HEK293 (cell line): ENCODE data around the gene MYO3A.

Experiments used
- CTCF ChIA-PET: fragments of 350-600 bp; formaldehyde crosslinking; extraction: SDS; loops from one replicate; lab custom pipeline; 2021; ENCODE audit warnings: antibody characterized with exemption; lab: Yijun Ruan, JAX
- POLR2A ChIA-PET: fragments of 300-600 bp; formaldehyde crosslinking; extraction: SDS; loops from one replicate; lab custom pipeline; 2020; ENCODE audit warnings: antibody characterized with exemption, inconsistent platforms; lab: Yijun Ruan, JAX
- H3K27ac ChIP-seq: fragments of 200-500 bp; sonication (Bioruptor generic); 2 replicates; pipeline ENCODE4 v1.5.1; 2014; ENCODE audit warnings: low read depth, low read length, control low read depth, inconsistent platforms; ENCODE audit errors: extremely low read depth
- H3K36me3 ChIP-seq, 2 experiments: fragments of 200-500 bp in 1 of 2; sonication (Bioruptor generic) in 1 of 2; 1 replicate in 1 of 2; 2 replicates in 1 of 2; pipeline ENCODE4 v1.5.1; 2014 to 2017; ENCODE audit warnings: inconsistent platforms in 2 of 2, low read length in 2 of 2; ENCODE audit not compliant: control insufficient read depth in 2 of 2, insufficient read depth in 1 of 2
- H3K4me1 ChIP-seq: fragments of 200-500 bp; sonication (Bioruptor generic); 2 replicates; pipeline ENCODE4 v1.5.1; 2014; ENCODE audit warnings: mild to moderate bottlenecking, low read length, inconsistent platforms; ENCODE audit not compliant: control insufficient read depth, insufficient read depth
- H3K4me3 ChIP-seq: 2 replicates; pipeline ENCODE4 v1.5.1; 2011; ENCODE audit warnings: low read depth, mild to moderate bottlenecking, control low read depth, low read length, moderate library complexity
- H3K9me3 ChIP-seq: fragments of 200-500 bp; sonication (Bioruptor generic); 2 replicates; pipeline ENCODE4 v1.5.1; 2014; ENCODE audit warnings: low read depth, low read length, inconsistent platforms; ENCODE audit not compliant: control insufficient read depth, insufficient read depth
- HOXC10 ChIP-seq: sonication (generic); formaldehyde crosslinking; IDR thresholded peaks from 2 replicates; pipeline ENCODE4 v1.8.1; 2023; ENCODE audit warnings: mild to moderate bottlenecking, missing genetic modification reagents
- MYNN ChIP-seq: fragments of 450-650 bp; formaldehyde crosslinking; IDR thresholded peaks from 2 replicates; pipeline ENCODE4 v1.5.1; 2016; ENCODE audit warnings: missing biosample characterization, missing genetic modification characterization, borderline replicate concordance
- PRDM1 ChIP-seq: fragments of 450-650 bp; formaldehyde crosslinking; IDR thresholded peaks from 2 replicates; pipeline ENCODE4; 2016; ENCODE audit warnings: missing biosample characterization, missing genetic modification characterization
- SALL2 ChIP-seq: fragments of 450-650 bp; formaldehyde crosslinking; IDR thresholded peaks from 2 replicates; pipeline ENCODE4 v1.5.0; 2017; ENCODE audit warnings: missing biosample characterization, mild to moderate bottlenecking, missing genetic modification characterization, borderline replicate concordance
- SETDB1 ChIP-seq: IDR thresholded peaks from one replicate; pipeline ENCODE4 v1.6.1; 2017; ENCODE audit warnings: mild to moderate bottlenecking, low read length, moderate library complexity, mixed read lengths; ENCODE audit not compliant: insufficient read length
- ZBTB1 ChIP-seq: fragments of 450-650 bp; formaldehyde crosslinking; IDR thresholded peaks from 2 replicates; pipeline ENCODE4 v1.5.1; 2016; ENCODE audit warnings: missing biosample characterization, missing genetic modification characterization
- ZBTB17 ChIP-seq: fragments of 450-650 bp; formaldehyde crosslinking; IDR thresholded peaks from 2 replicates; pipeline ENCODE4 v1.5.1; 2016; ENCODE audit warnings: missing biosample characterization, missing genetic modification characterization
- ZNF174 ChIP-seq: fragments of 450-650 bp; formaldehyde crosslinking; IDR thresholded peaks from 2 replicates; pipeline ENCODE4 v1.5.0; 2017; ENCODE audit warnings: missing biosample characterization, mild to moderate bottlenecking, missing genetic modification characterization
- ZNF211 ChIP-seq: fragments of 450-650 bp; formaldehyde crosslinking; IDR thresholded peaks from 2 replicates; pipeline ENCODE4 v1.5.1; 2016; ENCODE audit warnings: low read depth, missing biosample characterization, missing genetic modification characterization
- ZNF354C ChIP-seq: fragments of 450-650 bp; formaldehyde crosslinking; IDR thresholded peaks from 2 replicates; pipeline ENCODE4 v1.5.1; 2016; ENCODE audit warnings: missing biosample characterization, missing genetic modification characterization, low read depth, borderline replicate concordance
- ZNF518A ChIP-seq: fragments of 450-650 bp; formaldehyde crosslinking; conservative IDR thresholded peaks from 2 replicates; pipeline ENCODE4 v1.5.1; 2016; ENCODE audit warnings: low read depth, missing biosample characterization, missing genetic modification characterization
- ZNF548 ChIP-seq: fragments of 450-650 bp; formaldehyde crosslinking; IDR thresholded peaks from 2 replicates; pipeline ENCODE4 v1.5.1; 2016; ENCODE audit warnings: missing biosample characterization, missing genetic modification characterization
- ZNF629 ChIP-seq: fragments of 450-650 bp; formaldehyde crosslinking; IDR thresholded peaks from 2 replicates; pipeline ENCODE4 v1.5.1; 2017; ENCODE audit warnings: missing biosample characterization, missing genetic modification characterization
- ZNF777 ChIP-seq: fragments of 450-650 bp; formaldehyde crosslinking; IDR thresholded peaks from 2 replicates; pipeline ENCODE4 v1.5.1; 2017; ENCODE audit warnings: missing biosample characterization, missing genetic modification characterization, borderline replicate concordance
- TF ChIP-seq, protein P1 (sequence below): sonication (generic); formaldehyde crosslinking; IDR thresholded peaks from 2 replicates; pipeline ENCODE4 v1.8.1; 2022; ENCODE audit warnings: mild to moderate bottlenecking, moderate library complexity, missing genetic modification reagents
- TF ChIP-seq, protein P2 (sequence below): fragments of 450-650 bp; formaldehyde crosslinking; conservative IDR thresholded peaks from 2 replicates; pipeline ENCODE4 v1.5.1; 2016; ENCODE audit warnings: low read depth, missing biosample characterization, missing genetic modification characterization
- TF ChIP-seq, protein P3 (sequence below): fragments of 450-650 bp; formaldehyde crosslinking; IDR thresholded peaks from 2 replicates; pipeline ENCODE4 v1.5.1; 2016; ENCODE audit warnings: missing biosample characterization, missing genetic modification characterization
- TF ChIP-seq, protein P4 (sequence below): fragments of 450-650 bp; formaldehyde crosslinking; IDR thresholded peaks from 2 replicates; pipeline ENCODE4 v1.5.1; 2017; ENCODE audit warnings: missing biosample characterization, mild to moderate bottlenecking, missing genetic modification characterization, moderate library complexity

MYO3A gene

GRCh38 chr10:25988583-25988982 lies 54.6 kb downstream of the MYO3A start (continued):
- TF ChIP-seq, protein P1, sequence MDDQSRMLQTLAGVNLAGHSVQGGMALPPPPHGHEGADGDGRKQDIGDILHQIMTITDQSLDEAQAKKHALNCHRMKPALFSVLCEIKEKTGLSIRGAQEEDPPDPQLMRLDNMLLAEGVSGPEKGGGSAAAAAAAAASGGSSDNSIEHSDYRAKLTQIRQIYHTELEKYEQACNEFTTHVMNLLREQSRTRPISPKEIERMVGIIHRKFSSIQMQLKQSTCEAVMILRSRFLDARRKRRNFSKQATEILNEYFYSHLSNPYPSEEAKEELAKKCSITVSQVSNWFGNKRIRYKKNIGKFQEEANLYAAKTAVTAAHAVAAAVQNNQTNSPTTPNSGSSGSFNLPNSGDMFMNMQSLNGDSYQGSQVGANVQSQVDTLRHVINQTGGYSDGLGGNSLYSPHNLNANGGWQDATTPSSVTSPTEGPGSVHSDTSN (CRISPR knock-in tag): no peak
- TF ChIP-seq ZNF629 (tag by site-specific recombination) (no peak), ZNF354C (no peak), ZBTB1 (tag by site-specific recombination) (no peak), SALL2 (no peak), ZNF548 (tag by site-specific recombination) (no peak)
- TF ChIP-seq, protein P2, sequence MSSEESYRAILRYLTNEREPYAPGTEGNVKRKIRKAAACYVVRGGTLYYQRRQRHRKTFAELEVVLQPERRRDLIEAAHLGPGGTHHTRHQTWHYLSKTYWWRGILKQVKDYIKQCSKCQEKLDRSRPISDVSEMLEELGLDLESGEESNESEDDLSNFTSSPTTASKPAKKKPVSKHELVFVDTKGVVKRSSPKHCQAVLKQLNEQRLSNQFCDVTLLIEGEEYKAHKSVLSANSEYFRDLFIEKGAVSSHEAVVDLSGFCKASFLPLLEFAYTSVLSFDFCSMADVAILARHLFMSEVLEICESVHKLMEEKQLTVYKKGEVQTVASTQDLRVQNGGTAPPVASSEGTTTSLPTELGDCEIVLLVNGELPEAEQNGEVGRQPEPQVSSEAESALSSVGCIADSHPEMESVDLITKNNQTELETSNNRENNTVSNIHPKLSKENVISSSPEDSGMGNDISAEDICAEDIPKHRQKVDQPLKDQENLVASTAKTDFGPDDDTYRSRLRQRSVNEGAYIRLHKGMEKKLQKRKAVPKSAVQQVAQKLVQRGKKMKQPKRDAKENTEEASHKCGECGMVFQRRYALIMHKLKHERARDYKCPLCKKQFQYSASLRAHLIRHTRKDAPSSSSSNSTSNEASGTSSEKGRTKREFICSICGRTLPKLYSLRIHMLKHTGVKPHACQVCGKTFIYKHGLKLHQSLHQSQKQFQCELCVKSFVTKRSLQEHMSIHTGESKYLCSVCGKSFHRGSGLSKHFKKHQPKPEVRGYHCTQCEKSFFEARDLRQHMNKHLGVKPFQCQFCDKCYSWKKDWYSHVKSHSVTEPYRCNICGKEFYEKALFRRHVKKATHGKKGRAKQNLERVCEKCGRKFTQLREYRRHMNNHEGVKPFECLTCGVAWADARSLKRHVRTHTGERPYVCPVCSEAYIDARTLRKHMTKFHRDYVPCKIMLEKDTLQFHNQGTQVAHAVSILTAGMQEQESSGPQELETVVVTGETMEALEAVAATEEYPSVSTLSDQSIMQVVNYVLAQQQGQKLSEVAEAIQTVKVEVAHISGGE (tag by site-specific recombination): no peak

- H3K36me3 ChIP-seq: no peaks in the 10 kb centered on the region
- H3K27ac ChIP-seq: no peak overlapping the region
- ChIA-PET POLR2A (no interaction called here), CTCF (no interaction called here)
- H3K4me3 ChIP-seq: no peak overlapping the region
- no peaks in the 10 kb centered on the region for H3K9me3 ChIP-seq
- TF ChIP-seq MYNN (tag by site-specific recombination) (no peak), HOXC10 (CRISPR knock-in tag) (no peak), ZNF211 (tag by site-specific recombination) (no peak)
- TF ChIP-seq, protein P3, sequence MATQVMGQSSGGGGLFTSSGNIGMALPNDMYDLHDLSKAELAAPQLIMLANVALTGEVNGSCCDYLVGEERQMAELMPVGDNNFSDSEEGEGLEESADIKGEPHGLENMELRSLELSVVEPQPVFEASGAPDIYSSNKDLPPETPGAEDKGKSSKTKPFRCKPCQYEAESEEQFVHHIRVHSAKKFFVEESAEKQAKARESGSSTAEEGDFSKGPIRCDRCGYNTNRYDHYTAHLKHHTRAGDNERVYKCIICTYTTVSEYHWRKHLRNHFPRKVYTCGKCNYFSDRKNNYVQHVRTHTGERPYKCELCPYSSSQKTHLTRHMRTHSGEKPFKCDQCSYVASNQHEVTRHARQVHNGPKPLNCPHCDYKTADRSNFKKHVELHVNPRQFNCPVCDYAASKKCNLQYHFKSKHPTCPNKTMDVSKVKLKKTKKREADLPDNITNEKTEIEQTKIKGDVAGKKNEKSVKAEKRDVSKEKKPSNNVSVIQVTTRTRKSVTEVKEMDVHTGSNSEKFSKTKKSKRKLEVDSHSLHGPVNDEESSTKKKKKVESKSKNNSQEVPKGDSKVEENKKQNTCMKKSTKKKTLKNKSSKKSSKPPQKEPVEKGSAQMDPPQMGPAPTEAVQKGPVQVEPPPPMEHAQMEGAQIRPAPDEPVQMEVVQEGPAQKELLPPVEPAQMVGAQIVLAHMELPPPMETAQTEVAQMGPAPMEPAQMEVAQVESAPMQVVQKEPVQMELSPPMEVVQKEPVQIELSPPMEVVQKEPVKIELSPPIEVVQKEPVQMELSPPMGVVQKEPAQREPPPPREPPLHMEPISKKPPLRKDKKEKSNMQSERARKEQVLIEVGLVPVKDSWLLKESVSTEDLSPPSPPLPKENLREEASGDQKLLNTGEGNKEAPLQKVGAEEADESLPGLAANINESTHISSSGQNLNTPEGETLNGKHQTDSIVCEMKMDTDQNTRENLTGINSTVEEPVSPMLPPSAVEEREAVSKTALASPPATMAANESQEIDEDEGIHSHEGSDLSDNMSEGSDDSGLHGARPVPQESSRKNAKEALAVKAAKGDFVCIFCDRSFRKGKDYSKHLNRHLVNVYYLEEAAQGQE: no peak
- H3K4me1 ChIP-seq: no peaks in the 10 kb centered on the region
Observed at GRCh38 chr10:25989951-25990350, 55.9 kb downstream of the MYO3A start.

DNA sequence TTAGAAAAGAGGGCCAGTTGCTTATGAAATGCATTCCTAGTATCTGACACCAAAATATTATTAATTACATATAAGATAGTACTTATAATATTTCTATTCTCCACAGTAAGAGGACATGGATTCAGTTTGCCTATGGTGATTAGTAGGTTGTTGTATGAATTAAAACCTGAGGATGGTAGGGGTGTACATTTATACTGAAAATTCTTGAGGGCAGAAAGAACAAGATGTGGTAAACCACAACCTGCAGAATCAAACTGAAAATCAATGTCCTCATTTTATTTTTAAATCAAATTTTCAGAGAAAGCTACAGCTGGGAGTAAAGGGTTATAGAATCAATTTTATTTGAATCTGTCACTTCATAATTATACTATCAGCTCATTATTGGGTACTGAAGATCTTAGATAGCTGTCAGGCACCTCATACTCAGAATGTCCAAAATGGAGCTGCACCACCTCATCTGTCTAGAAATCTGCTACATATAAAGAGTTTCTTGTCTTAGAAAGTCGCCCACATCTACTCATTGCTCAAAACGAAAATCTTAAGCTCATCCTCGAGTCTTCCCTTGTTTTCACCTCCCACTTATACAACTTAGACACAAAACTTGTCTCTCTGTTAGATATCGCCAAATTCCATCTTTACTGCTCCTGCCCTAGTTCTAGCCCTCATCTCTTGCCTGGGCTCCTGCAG lies 65.4 kb downstream of the MYO3A start:
- no peaks in the 10 kb centered on the region for H3K9me3 ChIP-seq
- H3K36me3 ChIP-seq: peaks cover 0 to 4% of the 10 kb centered on the region in 2 experiments; a peak in 1 of 3 replicates
- H3K4me3 ChIP-seq: no peak overlapping the region
- H3K4me1 ChIP-seq: no peaks in the 10 kb centered on the region
- ChIA-PET POLR2A (no interaction called here), CTCF (interaction anchor here (0.6 kb wide), 1 partner anchor 242 kb away, joined by 4 read pairs; no protein-coding TSS in a partner anchor)
- no peak overlapping the region for H3K27ac ChIP-seq
- no peak for TF ChIP-seq PRDM1 (tag by site-specific recombination)
- no peak for TF ChIP-seq ZNF518A
- TF ChIP-seq ZNF777: no peak
- no peak for TF ChIP-seq ZNF211 (tag by site-specific recombination)
- TF ChIP-seq ZBTB17 (tag by site-specific recombination): no peak
- no peak for TF ChIP-seq ZNF174 (tag by site-specific recombination)
- TF ChIP-seq, protein P4, sequence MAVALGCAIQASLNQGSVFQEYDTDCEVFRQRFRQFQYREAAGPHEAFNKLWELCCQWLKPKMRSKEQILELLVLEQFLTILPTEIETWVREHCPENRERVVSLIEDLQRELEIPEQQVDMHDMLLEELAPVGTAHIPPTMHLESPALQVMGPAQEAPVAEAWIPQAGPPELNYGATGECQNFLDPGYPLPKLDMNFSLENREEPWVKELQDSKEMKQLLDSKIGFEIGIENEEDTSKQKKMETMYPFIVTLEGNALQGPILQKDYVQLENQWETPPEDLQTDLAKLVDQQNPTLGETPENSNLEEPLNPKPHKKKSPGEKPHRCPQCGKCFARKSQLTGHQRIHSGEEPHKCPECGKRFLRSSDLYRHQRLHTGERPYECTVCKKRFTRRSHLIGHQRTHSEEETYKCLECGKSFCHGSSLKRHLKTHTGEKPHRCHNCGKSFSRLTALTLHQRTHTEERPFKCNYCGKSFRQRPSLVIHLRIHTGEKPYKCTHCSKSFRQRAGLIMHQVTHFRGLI (tag by site-specific recombination): no peak
- TF ChIP-seq SETDB1: no peak
